HL-60 (cell line): Measurements from ENCODE around the gene CBLL1.

Experiments
- DNase-seq, 2 experiments: peaks; one replicate each; pipeline ENCODE4 v3.0.0-alpha.2; 2010 to 2020; ENCODE audit warnings: low read depth in 1 of 2, low spot score in 1 of 2
- H3K27ac ChIP-seq: fragments of 250-450 bp; sonication (Bioruptor Pico); replicated peaks from 2 replicates; pipeline ENCODE4 v1.5.1; 2020; ENCODE audit warnings: mild to moderate bottlenecking, moderate library complexity
- H3K27me3 ChIP-seq: fragments of 250-450 bp; sonication (Bioruptor Pico); 2 replicates; pipeline ENCODE4 v1.5.1; 2021; ENCODE audit warnings: mild to moderate bottlenecking, moderate library complexity; ENCODE audit not compliant: insufficient read depth, poor library complexity, severe bottlenecking
- H3K4me3 ChIP-seq: replicated peaks from 2 replicates; pipeline ENCODE4 v1.5.1; 2011; ENCODE audit warnings: mild to moderate bottlenecking, control low read depth, low read length; ENCODE audit not compliant: insufficient read depth
- GABPA ChIP-seq: IDR thresholded peaks from 2 replicates; pipeline ENCODE4 v1.6.1; 2012; ENCODE audit warnings: low read depth
- POLR2AphosphoS5 ChIP-seq: IDR thresholded peaks from 2 replicates; pipeline ENCODE4 v1.6.1; 2012; ENCODE audit warnings: low read depth
- SPI1 ChIP-seq: IDR thresholded peaks from 2 replicates; pipeline ENCODE4 v1.6.1; 2012; ENCODE audit warnings: low read depth, mild to moderate bottlenecking, borderline replicate concordance
- TF ChIP-seq, protein P1 (sequence below): IDR thresholded peaks from 2 replicates; pipeline ENCODE4 v1.6.1; 2012; ENCODE audit warnings: low read depth; ENCODE audit not compliant: insufficient replicate concordance
- TF ChIP-seq, protein P2 (sequence below): IDR thresholded peaks from one replicate; pipeline ENCODE4 v1.5.1; 2011; ENCODE audit warnings: low read length, control low read depth, inconsistent platforms; ENCODE audit not compliant: insufficient read depth

CBLL1 gene

DNA sequence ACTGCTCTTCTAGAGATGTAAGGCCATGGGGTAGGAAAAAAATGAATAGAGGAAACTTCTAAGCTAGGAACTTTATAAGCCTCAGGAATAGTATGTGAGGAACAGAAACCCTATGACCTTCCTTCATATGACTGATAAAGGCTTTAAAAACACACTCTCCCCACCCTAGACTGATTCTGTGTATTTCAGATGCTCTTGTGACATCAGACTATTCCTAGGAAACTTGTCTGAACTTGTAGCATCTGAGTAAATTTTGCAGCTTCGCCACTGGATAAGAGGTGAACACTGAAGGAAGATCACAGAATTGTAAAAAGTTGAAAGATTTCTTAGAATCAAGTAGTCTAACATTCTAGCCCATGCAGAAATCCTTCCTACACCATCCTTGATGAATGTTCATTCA lies 31.0 kb upstream of the CBLL1 start:
- no peak overlapping the region for H3K4me3 ChIP-seq
- H3K27me3 ChIP-seq: no peaks in the 10 kb centered on the region
- DNase-seq: no peak
- TF ChIP-seq POLR2AphosphoS5 (no peak), GABPA (no peak), SPI1 (no peak)
- TF ChIP-seq, protein P1, sequence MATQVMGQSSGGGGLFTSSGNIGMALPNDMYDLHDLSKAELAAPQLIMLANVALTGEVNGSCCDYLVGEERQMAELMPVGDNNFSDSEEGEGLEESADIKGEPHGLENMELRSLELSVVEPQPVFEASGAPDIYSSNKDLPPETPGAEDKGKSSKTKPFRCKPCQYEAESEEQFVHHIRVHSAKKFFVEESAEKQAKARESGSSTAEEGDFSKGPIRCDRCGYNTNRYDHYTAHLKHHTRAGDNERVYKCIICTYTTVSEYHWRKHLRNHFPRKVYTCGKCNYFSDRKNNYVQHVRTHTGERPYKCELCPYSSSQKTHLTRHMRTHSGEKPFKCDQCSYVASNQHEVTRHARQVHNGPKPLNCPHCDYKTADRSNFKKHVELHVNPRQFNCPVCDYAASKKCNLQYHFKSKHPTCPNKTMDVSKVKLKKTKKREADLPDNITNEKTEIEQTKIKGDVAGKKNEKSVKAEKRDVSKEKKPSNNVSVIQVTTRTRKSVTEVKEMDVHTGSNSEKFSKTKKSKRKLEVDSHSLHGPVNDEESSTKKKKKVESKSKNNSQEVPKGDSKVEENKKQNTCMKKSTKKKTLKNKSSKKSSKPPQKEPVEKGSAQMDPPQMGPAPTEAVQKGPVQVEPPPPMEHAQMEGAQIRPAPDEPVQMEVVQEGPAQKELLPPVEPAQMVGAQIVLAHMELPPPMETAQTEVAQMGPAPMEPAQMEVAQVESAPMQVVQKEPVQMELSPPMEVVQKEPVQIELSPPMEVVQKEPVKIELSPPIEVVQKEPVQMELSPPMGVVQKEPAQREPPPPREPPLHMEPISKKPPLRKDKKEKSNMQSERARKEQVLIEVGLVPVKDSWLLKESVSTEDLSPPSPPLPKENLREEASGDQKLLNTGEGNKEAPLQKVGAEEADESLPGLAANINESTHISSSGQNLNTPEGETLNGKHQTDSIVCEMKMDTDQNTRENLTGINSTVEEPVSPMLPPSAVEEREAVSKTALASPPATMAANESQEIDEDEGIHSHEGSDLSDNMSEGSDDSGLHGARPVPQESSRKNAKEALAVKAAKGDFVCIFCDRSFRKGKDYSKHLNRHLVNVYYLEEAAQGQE: no peak
- TF ChIP-seq, protein P2, sequence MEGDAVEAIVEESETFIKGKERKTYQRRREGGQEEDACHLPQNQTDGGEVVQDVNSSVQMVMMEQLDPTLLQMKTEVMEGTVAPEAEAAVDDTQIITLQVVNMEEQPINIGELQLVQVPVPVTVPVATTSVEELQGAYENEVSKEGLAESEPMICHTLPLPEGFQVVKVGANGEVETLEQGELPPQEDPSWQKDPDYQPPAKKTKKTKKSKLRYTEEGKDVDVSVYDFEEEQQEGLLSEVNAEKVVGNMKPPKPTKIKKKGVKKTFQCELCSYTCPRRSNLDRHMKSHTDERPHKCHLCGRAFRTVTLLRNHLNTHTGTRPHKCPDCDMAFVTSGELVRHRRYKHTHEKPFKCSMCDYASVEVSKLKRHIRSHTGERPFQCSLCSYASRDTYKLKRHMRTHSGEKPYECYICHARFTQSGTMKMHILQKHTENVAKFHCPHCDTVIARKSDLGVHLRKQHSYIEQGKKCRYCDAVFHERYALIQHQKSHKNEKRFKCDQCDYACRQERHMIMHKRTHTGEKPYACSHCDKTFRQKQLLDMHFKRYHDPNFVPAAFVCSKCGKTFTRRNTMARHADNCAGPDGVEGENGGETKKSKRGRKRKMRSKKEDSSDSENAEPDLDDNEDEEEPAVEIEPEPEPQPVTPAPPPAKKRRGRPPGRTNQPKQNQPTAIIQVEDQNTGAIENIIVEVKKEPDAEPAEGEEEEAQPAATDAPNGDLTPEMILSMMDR: no peak
- H3K27ac ChIP-seq: no peak overlapping the region

DNA sequence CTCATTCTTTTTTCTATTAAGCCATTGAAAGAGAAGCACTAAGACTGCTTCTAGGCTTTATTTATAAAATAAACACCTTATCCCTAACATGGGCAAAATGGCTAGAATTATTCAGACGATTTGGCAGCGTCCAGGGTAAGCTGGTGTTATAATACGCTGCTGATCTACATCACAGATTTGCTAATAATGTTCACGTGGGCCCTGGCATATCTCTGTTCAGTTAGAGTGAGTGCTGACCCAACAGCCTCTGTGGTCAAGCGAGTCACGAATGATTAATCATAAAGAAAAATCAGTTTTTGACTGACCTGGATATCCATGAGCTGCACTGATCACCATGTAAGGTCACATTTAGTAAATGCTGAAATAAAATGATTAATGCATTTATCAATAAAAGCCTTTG lies 28.4 kb upstream of the CBLL1 start:
- Histone ChIP-seq H3K27me3 (no peaks in the 10 kb centered on the region), H3K27ac (no peak overlapping the region), H3K4me3 (no peak overlapping the region)
- TF ChIP-seq SPI1 (no peak), GABPA (no peak), POLR2AphosphoS5 (no peak)
- TF ChIP-seq, protein P1: no peak
- TF ChIP-seq, protein P2: no peak
- DNase-seq: no peak

DNA sequence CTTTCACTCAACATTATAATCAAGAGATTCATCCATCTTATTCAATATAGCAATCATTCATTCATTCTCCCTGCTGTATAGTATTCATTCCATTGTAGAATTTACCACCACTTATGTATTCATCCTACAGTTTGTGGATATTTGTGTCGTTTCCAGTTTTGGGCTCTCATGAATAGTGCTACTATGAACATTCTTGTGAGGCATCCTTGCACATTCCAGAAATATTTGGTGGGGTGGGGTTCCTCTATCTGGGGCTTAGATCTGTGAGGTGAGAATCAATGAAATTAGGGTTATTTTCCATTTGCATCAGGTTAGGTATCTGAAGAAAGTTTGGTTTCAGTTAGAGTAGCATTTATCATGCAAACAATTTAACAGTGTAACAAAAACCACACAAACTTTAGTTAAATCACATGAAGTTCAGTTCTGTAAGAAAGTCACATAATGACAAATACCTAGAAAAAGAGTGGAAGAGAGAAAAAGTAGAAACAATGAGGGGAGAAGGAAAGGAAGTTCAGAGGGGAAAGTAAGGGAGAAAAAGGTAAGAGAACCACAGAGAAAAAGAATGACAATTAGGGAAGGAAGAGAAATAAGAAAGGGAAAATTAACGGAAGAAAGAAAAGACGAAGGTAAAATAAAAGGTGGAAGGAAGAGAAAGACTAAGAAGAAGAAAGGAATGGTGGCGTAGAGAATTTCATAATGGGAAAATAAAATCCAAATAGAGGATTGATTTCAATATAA lies 25.3 kb upstream of the CBLL1 start:
- no peak overlapping the region for H3K27ac ChIP-seq
- no peaks in the 10 kb centered on the region for H3K27me3 ChIP-seq
- no peak overlapping the region for H3K4me3 ChIP-seq
- DNase-seq: no peak
- TF ChIP-seq, protein P1: no peak
- TF ChIP-seq POLR2AphosphoS5: no peak
- no peak for TF ChIP-seq GABPA
- TF ChIP-seq SPI1: no peak
- TF ChIP-seq, protein P2: no peak
